ENCODE measurements around the gene IGF1R.

IGF1R gene

GRCh38 chr15:98775498-98776230, 127.3 kb downstream of the IGF1R start:
- DNase-seq (ENCODE audit: low read depth): no peak

- DNase-seq (ENCODE audit: low read depth): no peak
Observed at GRCh38 chr15:98776607-98777281, 128.4 kb downstream of the IGF1R start.

DNA sequence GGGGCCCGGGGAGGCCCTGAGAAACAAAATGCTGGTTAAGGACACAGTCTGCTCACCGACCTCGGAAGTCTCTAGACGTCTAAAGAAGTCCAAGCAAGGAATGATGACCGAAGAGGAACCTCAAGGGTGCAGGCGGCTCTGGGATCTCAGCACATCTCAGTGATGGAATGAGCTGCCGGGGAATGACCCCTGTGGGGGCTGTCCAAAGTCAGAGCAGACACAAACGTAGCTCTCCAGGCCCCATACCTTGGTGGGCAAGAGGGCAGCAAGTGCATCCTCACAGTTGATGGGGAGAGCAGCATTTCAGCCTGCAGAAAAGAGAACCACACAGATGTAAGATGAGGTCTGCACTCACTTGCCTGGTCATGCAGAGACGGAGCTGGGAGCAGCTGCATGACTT, 129.1 kb downstream of the IGF1R start:
- DNase-seq (ENCODE audit: low read depth): no peak

GRCh38 chr15:98778263-98778959, 130.1 kb downstream of the IGF1R start:
- no peak for DNase-seq (ENCODE audit: low read depth)

DNA sequence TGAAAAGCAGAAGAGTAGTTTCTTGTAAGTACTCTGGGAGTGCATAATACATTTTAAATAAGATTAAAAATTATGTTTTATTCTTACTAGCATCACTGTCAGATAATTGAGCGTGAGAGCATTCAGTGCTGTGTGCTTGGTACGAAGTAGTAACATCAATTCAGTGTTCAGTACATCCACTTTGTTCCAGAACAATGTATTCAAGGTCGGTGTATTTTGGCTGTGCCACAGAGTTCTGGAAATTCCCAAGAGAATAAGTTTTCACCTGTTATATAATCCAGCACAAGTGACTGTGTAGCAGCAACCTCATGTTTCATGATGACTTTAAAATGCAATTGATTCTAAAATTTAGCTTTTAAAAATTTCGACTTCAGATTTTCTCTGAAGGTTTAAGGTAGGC, 130.6 kb downstream of the IGF1R start:
- DNase-seq (ENCODE audit: low read depth): no peak

- peak; percentile 72 for DNase-seq (ENCODE audit: low read depth)
Observed at GRCh38 chr15:98779463-98780071, 131.2 kb downstream of the IGF1R start.

DNA sequence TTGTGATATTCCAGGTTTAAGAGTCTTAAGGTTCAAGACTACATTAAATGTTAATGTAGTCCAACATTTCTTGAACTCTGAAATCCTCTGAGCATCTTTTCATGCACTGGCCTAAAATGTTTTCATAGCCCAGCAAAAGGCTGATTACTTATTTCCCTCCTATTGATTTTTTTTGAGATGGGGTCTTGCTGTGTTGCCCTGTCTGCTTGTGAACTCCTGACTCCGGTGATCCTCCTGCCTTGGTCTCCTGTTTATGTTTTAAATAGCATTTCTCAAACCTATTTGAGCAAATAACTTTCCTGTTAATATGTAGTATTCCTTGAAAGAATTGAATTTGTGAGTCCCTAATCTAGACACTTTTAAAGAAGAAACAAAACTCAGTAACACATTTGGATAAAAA, 133.5 kb downstream of the IGF1R start:
- DNase-seq (ENCODE audit: low read depth): no peak

DNA sequence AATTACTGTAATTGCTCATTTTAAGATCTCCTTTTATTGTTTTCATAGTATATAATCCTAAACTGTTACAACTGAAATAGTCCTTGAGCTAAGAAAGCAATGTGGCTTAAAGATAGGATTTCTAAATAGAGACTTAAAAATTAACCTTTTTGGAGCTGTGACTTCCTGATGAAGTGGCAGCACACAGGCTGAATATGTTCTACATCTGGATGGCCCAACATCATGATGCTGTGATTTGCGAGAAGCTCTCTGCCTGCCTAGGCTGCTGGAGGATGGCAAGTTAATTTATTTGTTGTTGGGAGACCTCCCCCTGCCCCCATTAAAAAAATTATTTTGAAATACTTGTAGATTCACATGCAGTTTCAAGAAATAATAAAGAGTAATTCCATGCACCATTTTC, 134.5 kb downstream of the IGF1R start:
- DNase-seq (ENCODE audit: low read depth): no peak

GRCh38 chr15:98785431-98785806, 137.1 kb downstream of the IGF1R start:
- no peak for DNase-seq (ENCODE audit: low read depth)

GRCh38 chr15:98785807-98786621, 137.7 kb downstream of the IGF1R start:
- no peak for DNase-seq (ENCODE audit: low read depth)

GRCh38 chr15:98786717-98787116, 138.4 kb downstream of the IGF1R start:
- no peak for DNase-seq (ENCODE audit: low read depth)

DNA sequence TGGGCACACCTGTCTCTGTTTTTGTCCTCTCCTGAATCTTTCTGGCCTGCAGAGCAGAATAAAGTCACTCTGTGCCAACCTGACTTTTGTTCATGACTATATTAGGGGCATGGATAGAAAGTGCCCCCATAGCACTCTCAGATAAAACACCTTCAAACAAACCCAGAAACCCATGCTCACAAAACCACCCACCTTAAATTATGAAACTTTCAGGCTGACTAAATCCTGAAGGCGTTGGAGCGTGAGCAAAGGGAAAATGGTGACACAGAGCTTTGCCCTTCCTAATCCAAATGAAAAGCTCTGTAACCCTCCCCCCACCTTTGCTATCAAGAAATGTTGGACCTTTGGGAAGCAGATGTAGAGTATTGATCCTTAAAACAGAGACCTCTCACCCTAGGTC, 138.9 kb downstream of the IGF1R start:
- no peak for DNase-seq (ENCODE audit: low read depth)

GRCh38 chr15:98787936-98788757, 139.8 kb downstream of the IGF1R start:
- no peak for DNase-seq (ENCODE audit: low read depth)

GRCh38 chr15:98789020-98789419, 140.7 kb downstream of the IGF1R start:
- DNase-seq (ENCODE audit: low read depth): no peak

DNA sequence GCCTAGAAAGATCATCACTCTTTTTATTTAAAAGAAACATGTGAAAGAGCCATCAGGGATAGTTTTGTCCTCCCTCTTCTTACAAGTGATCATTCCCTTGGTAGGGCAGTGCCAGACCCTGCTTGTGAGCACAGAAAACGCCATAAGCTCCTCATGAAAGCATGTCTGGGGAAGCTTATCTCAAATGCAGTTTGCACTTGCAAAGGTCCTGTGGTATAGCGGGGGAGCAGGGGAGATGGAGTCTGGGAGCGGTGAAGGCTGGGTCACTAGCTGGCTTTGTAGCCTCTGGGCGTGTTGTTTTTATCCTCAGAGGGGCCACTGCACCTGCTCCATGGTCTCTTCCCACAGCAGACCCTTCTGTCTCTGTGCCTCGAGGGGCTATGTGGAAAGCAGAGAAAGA, 141.9 kb downstream of the IGF1R start:
- DNase-seq (ENCODE audit: low read depth): no peak

GRCh38 chr15:98791046-98791701, 142.8 kb downstream of the IGF1R start:
- DNase-seq (ENCODE audit: low read depth): no peak

DNA sequence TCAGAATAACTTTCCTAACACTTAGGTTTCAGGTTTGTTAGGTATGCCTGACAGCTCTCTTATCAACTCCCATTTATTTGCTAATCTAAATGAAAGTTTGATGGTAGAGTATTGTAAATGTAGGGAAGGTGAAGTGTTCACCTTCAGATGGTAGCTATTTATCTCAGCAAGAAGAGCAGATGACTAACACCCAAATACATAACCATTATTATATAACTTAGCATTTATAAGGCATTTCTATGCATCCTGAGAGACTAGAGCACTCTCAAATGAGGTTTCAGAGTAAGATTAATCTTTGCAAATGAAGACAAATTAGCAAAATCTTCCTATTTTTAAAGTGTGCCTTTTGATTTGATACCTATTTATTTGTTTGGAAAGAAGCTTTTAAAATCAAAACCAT, 143.8 kb downstream of the IGF1R start:
- DNase-seq (ENCODE audit: low read depth): no peak

GRCh38 chr15:98794211-98794610, 145.9 kb downstream of the IGF1R start:
- no peak for DNase-seq (ENCODE audit: low read depth)

GRCh38 chr15:98794748-98795147, 146.4 kb downstream of the IGF1R start:
- DNase-seq (ENCODE audit: low read depth): no peak

- no peak for DNase-seq (ENCODE audit: low read depth)
Observed at GRCh38 chr15:98795980-98796379, 147.6 kb downstream of the IGF1R start.

All from ELR (cell line).